Measurements from ENCODE around the gene PDXP. TPM values are rescaled to one million over a fixed set of nuclear protein-coding genes. Genes with fewer than 3 reads are reported as not detected.
A peak's percentile ranks its signal among the peaks of the same experiment; 100 is the strongest.

The PDXP gene
- total and polyA plus RNA-seq, 9 of the 15 experiments (the other 6 are each of a cell fraction or from before 2014, with no cell fraction given), result 7.9 to 54.2 (median 38.8) TPM

DNA sequence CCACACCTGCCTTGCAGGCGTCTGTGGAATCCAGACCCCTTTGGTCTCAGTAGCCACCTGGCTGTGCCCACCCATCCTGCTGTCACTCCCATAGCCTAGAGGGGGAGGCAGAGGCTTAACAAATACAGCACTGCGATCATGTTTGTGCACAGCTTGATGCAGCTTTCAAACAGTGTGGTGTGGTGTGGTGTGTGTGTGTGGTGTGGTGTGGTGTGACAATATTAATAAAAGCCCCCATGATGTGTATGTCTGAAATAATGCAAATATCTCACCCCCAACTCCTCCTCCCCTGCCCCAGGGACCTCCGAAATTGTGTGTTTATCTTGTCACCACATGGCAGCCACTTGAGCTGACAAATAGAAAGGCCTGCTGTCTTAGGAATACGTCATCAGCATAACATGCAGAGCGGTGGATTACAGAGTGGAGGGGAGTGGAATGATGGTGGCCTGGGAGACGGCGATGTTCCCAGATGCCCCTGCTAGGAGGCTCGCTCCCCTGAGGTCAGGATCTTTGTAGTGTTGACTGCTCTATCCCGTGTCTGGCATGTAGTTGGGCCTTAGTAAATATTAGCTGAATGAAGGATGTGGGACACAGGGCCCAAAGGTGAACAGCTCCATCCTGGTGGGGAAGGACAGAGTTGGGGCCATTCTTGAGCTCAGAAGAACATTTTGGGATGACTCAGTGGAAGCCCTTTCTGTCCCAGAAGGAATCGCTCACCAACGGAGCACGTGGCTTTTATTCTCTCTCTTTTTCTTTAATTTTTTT, 2.8 kb downstream of the PDXP start (continued):
- TF ChIP-seq, protein P1, sequence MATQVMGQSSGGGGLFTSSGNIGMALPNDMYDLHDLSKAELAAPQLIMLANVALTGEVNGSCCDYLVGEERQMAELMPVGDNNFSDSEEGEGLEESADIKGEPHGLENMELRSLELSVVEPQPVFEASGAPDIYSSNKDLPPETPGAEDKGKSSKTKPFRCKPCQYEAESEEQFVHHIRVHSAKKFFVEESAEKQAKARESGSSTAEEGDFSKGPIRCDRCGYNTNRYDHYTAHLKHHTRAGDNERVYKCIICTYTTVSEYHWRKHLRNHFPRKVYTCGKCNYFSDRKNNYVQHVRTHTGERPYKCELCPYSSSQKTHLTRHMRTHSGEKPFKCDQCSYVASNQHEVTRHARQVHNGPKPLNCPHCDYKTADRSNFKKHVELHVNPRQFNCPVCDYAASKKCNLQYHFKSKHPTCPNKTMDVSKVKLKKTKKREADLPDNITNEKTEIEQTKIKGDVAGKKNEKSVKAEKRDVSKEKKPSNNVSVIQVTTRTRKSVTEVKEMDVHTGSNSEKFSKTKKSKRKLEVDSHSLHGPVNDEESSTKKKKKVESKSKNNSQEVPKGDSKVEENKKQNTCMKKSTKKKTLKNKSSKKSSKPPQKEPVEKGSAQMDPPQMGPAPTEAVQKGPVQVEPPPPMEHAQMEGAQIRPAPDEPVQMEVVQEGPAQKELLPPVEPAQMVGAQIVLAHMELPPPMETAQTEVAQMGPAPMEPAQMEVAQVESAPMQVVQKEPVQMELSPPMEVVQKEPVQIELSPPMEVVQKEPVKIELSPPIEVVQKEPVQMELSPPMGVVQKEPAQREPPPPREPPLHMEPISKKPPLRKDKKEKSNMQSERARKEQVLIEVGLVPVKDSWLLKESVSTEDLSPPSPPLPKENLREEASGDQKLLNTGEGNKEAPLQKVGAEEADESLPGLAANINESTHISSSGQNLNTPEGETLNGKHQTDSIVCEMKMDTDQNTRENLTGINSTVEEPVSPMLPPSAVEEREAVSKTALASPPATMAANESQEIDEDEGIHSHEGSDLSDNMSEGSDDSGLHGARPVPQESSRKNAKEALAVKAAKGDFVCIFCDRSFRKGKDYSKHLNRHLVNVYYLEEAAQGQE (IDR thresholded peaks at IDR 0.05; ENCODE audit: borderline replicate concordance), result peak; percentile 47; the same call in 1 of the 2 replicates
- TF ChIP-seq, protein P1 (CRISPR knock-in tag; IDR thresholded peaks at IDR 0.05; ENCODE audit: low read depth), result no peak
- TF ChIP-seq EP400 (IDR thresholded peaks at IDR 0.05), result peak; percentile 57; the same call in 1 of the 2 replicates
- no peak for TF ChIP-seq BACH1 (tag; IDR thresholded peaks at IDR 0.05)
- TF ChIP-seq MEF2A (IDR thresholded peaks at IDR 0.05; ENCODE audit: control insufficient read depth, low read depth, low read length), result no peak
- TF ChIP-seq ZNF253 (CRISPR knock-in tag; conservative IDR thresholded peaks at IDR 0.05), result no peak
- no peak for TF ChIP-seq CAMTA2 (CRISPR knock-in tag; conservative IDR thresholded peaks at IDR 0.05)
- peak; percentile 41; the same call in 1 of the 2 replicates for TF ChIP-seq ZBTB7A (IDR thresholded peaks at IDR 0.05; ENCODE audit: borderline replicate concordance, control insufficient read depth, low read depth, low read length)
- TF ChIP-seq POLR2G (IDR thresholded peaks at IDR 0.05; ENCODE audit: low read depth, low read length), result no peak
- no peak for TF ChIP-seq DMBX1 (CRISPR knock-in tag; IDR thresholded peaks at IDR 0.05; ENCODE audit: borderline replicate concordance)
- TF ChIP-seq, protein P2, sequence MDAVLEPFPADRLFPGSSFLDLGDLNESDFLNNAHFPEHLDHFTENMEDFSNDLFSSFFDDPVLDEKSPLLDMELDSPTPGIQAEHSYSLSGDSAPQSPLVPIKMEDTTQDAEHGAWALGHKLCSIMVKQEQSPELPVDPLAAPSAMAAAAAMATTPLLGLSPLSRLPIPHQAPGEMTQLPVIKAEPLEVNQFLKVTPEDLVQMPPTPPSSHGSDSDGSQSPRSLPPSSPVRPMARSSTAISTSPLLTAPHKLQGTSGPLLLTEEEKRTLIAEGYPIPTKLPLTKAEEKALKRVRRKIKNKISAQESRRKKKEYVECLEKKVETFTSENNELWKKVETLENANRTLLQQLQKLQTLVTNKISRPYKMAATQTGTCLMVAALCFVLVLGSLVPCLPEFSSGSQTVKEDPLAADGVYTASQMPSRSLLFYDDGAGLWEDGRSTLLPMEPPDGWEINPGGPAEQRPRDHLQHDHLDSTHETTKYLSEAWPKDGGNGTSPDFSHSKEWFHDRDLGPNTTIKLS (IDR thresholded peaks at IDR 0.05; ENCODE audit: borderline replicate concordance, low read depth), result no peak
- TF ChIP-seq, protein P3, sequence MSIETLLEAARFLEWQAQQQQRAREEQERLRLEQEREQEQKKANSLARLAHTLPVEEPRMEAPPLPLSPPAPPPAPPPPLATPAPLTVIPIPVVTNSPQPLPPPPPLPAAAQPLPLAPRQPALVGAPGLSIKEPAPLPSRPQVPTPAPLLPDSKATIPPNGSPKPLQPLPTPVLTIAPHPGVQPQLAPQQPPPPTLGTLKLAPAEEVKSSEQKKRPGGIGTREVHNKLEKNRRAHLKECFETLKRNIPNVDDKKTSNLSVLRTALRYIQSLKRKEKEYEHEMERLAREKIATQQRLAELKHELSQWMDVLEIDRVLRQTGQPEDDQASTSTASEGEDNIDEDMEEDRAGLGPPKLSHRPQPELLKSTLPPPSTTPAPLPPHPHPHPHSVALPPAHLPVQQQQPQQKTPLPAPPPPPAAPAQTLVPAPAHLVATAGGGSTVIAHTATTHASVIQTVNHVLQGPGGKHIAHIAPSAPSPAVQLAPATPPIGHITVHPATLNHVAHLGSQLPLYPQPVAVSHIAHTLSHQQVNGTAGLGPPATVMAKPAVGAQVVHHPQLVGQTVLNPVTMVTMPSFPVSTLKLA (conservative IDR thresholded peaks at IDR 0.05), result peak; percentile 89 to 91
- no peak for TF ChIP-seq HNRNPK (IDR thresholded peaks at IDR 0.05; ENCODE audit: low read depth, low read length, poor library complexity, severe bottlenecking)
- TF ChIP-seq YY1 (IDR thresholded peaks at IDR 0.05; ENCODE audit: borderline replicate concordance in 1 of 3, control insufficient read depth in 1 of 3, extremely low read depth in 1 of 3, insufficient read depth in 3 of 3, insufficient read length in 1 of 3, insufficient replicate concordance in 2 of 3, low read depth in 1 of 3, low read length in 2 of 3), result no peak
- no peak for TF ChIP-seq NFYB (IDR thresholded peaks at IDR 0.05; ENCODE audit: extremely low read depth, insufficient read length)
